GM21619 (cell line): ENCODE results near the gene ADIRF.
"Not testable (repeated sequence)": the region's sequence is repeated elsewhere in the genome, so short reads cannot be mapped to it uniquely, and the experiment has no call there.

Source experiments
- ATAC-seq: cut with Tn5 transposase; IDR thresholded peaks from one replicate; pipeline ENCODE4 v1.9.1; 2021; ENCODE audit not compliant: unreplicated experiment

The ADIRF gene

DNA sequence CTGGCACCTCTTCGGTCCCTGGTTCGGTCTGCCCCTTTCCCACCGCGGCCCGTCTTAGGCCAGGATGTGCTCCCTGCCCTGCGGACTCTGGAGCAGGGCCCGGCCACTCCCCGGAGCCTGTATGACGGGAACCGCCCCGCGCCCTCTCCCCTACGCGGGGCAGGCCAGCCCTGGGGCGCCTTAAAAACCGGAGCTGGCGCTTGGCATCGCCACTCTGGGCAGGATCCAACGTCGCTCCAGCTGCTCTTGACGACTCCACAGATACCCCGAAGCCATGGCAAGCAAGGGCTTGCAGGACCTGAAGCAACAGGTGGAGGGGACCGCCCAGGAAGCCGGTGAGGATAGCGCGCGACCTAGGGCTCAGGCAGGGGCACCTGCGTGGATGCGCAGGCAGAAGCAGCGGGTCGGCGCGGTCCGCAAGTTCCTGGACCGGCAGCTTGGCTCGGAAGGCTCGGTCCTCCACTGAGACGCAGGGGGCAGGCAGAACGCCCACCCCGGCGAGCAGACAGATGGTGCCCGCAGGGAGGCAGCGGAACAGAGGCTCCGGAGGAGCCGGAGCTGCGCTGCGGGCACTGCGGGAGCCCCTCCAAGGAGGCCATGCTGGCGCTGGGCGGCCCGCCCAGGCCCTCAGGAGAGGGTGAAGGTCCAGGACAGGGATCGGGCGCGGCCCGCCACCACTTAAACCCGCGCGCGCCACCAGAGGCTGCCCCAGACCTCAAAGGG, at the start of gene ADIRF:
ADIRF (plus strand) TSS at position 212 of the 723 bp plus-strand sequence; CDS start at position 275, 63 bp downstream.
- no peak for ATAC-seq

DNA sequence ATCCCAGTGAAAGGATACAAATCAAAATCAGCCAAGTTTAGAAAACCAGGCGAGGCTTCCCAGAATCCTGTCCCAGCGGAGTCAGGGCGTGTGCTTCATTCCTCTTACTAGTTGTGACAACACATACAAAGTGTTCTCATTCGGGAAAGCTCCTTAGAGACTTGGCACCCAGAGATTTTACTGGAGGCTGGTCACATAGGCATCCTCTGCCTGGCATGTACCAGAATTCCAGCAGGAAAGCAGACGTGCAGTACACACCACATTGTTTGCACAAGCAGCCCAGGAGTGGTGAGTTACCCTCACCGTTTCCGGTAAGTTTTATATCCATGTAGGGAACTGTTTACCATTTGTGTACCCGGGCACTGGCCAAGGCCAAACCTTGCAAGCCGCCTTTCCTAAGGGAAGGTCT, 45.7 kb upstream of the ADIRF start:
- no peak for ATAC-seq

- no peak for ATAC-seq
Observed at GRCh38 chr10:86929468-86930380, 38.6 kb upstream of the ADIRF start.

GRCh38 chr10:86931872-86932271, 36.4 kb upstream of the ADIRF start:
- ATAC-seq = no peak

DNA sequence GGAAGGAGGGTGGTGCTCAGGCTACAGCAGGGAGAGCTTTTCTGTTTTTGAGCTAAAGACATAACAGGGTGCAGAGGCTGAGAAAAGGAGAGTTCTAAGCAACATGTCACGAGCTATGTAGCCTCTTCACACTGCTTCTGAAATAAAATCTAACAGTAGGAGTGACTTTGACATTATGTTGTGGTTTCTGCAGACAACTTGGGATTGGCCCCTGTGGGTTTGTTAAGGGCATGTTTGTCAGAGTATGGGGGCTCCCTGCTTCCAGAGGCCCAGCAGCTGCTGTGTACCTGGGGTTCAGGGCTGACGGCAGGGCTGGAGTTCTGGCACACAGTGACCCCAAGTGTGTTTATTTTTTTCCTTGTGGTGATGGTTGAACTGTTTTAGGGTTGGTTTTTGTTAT, 35.6 kb upstream of the ADIRF start:
- ATAC-seq = no peak

GRCh38 chr10:86934162-86934711, 34.0 kb upstream of the ADIRF start:
- ATAC-seq = not testable (repeated sequence)

GRCh38 chr10:86936661-86937501, 31.4 kb upstream of the ADIRF start:
- no peak for ATAC-seq

DNA sequence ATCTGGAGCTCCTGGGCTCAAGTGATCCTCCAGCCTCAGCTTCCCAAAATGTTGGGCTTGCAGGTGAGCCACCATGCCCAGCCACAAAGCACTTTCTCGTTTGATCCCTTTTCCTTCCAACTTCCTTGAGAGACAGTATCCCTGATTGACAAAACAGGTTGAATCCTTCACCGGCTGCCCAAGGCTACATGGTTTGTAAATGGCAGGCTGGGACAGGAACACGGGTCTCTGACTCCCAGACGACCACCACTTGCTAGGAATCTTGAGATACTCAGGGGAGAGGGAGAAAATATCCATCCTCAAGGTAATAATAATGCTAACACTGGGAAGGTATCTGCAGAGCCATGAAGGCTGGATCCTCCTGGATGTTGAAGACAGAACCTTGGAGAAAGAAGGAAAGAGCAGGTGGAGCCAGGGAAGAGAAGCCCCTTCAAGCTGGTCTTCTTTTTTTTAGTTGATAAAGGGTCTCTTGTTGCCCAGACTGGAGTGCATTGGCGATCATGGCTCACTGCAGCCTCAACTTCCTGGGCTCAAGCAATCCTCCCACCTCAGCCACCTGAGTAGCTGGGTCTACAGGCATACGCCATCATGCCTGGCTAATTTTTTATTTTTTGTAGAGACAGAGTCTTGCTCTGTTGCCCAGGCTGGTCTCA, 30.7 kb upstream of the ADIRF start:
- ATAC-seq = no peak

- ATAC-seq = no peak
Observed at GRCh38 chr10:86938260-86938659, 30.0 kb upstream of the ADIRF start.

DNA sequence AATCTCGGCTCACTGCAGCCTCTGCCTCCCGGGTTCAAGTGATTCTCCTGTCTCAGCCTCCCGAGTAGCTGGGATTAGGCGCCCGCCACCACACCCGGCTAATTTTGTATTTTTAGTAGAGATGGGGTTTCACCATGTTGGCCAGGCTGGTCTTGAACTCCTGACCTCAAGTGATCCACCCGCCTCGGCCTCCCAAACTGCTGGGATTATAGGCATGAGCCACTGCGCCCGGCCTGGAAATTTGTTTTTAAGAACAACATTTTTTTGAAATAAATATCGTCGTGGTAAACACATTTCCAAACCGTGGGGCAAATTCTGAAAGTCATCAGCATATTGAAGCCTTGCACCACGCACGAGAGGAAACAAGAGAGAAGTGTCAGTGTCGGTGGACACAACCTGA, 28.2 kb upstream of the ADIRF start:
- ATAC-seq = not testable (repeated sequence)

- ATAC-seq = no peak
Observed at GRCh38 chr10:86940677-86941076, 27.6 kb upstream of the ADIRF start.

DNA sequence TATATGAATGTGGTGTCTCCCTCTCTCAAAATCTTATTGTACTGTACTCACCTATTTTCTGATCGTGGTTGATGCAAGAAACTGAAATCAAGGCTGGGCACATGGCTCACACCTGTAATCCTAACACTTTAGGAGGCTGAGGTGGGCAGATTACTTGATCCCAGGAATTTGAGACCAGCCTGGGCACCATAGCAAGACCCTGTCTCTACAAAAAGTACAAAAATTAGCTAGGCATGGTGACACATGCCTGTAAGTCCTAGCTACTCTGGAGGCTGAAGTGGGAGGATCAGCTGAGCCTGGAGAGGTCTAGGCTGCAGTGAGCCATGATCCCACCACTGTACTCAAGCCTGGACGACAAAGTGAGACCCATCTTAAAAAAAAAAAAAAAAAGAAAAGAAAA, 26.9 kb upstream of the ADIRF start:
- no peak for ATAC-seq

DNA sequence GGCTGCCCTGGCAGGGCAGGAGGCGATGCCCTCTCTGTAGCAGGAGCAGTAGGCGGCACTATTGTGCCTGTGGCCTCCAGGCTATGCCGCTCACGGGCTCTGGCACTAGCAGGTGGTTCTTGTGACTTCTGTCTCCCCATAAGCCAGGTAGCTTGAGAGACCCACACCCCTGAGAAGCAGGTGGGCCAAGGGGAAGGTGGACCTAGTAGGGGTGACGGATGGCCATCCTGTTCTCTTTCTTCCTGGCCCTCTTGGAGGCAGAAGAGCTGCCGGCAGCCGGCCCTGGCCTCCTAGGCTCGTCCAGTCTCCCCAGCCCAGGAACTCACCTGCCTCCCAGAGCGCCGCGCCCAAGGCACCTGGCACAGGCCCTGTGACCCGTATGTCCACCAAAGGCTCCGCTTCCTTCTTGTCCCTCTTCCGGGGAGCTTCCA, 26.3 kb upstream of the ADIRF start:
- ATAC-seq = no peak

DNA sequence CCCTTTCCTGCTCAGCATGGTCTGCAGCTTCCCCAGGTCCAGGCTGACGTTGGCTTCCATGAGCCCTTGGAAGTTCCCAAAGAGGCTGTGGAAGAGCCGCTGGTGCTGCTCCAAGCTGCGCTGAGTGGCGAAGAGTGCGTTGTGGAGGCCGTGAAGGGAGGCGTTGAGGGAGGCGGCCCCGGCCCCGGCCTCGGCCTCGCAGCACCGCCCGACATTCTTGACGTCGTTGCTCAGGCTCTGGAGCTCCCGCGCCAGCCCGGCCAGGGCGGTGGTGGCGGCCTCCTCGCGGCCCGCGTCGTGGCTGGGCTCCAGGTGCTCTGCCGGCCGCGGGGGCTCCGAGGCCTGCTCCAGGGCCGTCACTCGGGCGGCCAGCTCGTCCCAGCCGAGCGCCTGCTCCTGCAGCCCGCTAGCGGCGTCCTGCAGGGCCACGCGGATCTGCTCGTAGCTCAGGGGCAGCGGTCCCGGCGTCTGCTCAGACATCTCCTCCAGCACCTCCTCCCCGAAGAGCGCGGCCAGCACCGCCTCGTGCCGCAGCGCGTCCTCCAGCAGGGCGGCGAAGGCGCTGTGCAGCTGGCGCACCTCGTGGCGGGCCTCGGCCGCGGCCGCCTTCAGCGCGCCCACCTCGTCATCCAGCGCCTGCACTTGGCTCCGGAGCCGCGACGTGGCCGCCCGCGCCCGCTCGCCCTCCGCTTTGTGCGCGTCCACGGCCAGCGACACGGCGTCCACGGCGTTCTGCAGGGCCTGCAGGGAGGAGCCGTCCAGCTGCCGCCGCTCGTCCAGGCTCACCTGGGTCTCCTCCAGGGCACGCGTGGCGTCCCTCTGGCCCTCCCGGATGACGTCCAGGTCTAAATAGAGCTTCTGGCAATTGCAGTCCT, 25.6 kb upstream of the ADIRF start:
- no peak for ATAC-seq

GRCh38 chr10:86943316-86944030, 24.8 kb upstream of the ADIRF start:
- no peak for ATAC-seq

GRCh38 chr10:86944031-86944419, 24.3 kb upstream of the ADIRF start:
- ATAC-seq = no peak

- no peak for ATAC-seq
Observed at GRCh38 chr10:86944471-86944870, 23.8 kb upstream of the ADIRF start.

DNA sequence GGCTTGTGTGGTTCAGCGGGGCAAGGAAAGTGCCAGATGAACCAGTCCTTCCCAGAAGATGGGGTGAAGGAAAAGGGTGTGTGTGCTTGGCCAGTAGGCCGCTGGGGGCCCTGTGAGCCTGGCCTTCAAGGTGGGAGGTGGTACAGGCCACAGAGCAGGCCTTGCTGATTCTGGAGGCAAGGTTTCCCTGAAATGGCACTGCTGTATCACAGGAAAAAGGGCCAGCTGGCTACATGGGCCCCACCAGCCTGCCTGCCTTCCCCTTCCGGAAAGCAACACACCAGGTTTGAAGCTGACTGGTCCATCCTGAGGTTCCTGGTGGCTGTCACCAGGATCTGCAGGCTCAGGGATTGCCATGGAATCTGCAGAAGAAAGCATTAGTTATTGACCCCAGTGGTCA, 23.4 kb upstream of the ADIRF start:
- ATAC-seq = no peak
